Measurements from ENCODE around the gene BMF. TPM values are rescaled to one million over a fixed set of nuclear protein-coding genes. Genes with fewer than 3 reads are reported as not detected.
A peak's percentile ranks its signal among the peaks of the same experiment; 100 is the strongest.

The BMF gene
- total RNA-seq, 4 donors from 2014 or later = 13.3 to 35.4 (median 25.1) TPM

DNA sequence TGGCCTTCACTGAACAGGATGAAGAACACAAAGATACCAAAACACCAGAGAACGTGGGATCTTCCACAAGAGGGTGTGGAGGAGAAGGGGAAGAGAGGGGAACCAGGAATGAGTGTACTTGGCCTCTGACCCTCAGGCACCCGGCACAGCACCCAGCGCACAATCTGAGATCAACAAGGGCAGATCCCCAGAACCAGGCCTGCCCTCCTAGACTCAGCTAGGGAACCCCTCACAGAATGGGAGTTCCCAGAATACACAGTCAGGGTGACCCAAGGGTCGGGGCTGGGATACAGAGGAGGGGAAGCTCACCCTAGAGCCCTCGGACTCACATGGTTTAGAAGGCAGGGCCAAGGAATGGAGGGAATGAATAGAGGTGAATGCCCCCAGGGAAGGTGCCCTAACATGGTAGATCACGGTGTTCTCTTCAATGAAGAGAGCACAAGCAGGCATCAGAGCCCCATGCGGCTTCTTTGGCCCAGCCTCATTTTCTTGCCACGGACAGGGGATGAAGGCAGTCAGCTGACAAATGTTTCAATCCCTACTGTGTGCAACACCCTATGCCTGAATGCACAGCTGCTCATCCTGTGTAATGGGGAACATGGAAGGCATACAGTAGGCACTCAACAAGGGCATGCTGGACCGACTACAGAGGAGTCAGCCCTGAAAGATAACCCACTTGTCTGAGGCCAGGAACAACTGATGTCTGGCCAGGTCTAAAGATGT lies 13.1 kb downstream of the BMF start:
- Histone ChIP-seq H3K36me3 (no peaks in the 10 kb centered on the region), H3K27ac (peak overlapping the region; percentile 4 to 94 (median 89)), H3K27me3 (no peaks in the 10 kb centered on the region), H3K4me1 (peaks cover 64 to 96% (median 72%) of the 10 kb centered on the region in 4 donors), H3K4me3 (no peak overlapping the region), H3K9me3 (no peaks in the 10 kb centered on the region)
- no peak for DNase-seq
- WGBS, 2 donors (ENCODE audit: low coverage in 1 of 2) = 80 to 94% methylated on average over 4 to 8 of the region's 9 CpGs
- no peak for TF ChIP-seq POLR2AphosphoS5 (IDR thresholded peaks at IDR 0.05)
- no peak for TF ChIP-seq POLR2A (IDR thresholded peaks at IDR 0.05)
- TF ChIP-seq EP300 (IDR thresholded peaks at IDR 0.05; ENCODE audit: low read depth) = no peak
- TF ChIP-seq, protein P1, sequence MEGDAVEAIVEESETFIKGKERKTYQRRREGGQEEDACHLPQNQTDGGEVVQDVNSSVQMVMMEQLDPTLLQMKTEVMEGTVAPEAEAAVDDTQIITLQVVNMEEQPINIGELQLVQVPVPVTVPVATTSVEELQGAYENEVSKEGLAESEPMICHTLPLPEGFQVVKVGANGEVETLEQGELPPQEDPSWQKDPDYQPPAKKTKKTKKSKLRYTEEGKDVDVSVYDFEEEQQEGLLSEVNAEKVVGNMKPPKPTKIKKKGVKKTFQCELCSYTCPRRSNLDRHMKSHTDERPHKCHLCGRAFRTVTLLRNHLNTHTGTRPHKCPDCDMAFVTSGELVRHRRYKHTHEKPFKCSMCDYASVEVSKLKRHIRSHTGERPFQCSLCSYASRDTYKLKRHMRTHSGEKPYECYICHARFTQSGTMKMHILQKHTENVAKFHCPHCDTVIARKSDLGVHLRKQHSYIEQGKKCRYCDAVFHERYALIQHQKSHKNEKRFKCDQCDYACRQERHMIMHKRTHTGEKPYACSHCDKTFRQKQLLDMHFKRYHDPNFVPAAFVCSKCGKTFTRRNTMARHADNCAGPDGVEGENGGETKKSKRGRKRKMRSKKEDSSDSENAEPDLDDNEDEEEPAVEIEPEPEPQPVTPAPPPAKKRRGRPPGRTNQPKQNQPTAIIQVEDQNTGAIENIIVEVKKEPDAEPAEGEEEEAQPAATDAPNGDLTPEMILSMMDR (IDR thresholded peaks at IDR 0.05) = no peak
- intact Hi-C loops (cut with DNase I; ENCODE audit: low total_unique reads) (no loop called here), in situ Hi-C loops (cut with MboI; ENCODE audit: low pct_ligation_motif_present in 1 of 4, low pct_unique_long_range_greater_than_20kb in 1 of 4, low sequenced_read_pairs in 3 of 4) (no loop called here)

DNA sequence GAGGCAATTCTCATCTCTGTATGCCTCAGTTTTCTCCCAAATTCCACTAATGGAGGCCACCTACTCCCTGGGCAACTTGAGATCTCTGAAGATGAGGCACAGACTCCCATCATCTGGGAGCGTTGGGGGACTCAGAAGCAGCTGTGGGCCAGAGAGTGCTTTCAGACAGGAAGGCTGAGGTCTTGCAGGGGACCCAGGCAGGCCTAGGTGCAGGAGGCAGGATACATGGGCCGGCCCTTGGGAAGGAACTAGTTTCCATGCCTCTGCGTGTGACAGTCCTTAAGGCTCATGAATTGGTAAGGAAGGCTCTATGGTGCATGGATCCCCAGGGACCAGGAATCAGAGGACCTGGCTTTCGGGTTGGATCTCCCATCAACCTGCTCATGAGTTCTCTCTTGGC lies 14.5 kb downstream of the BMF start:
- H3K27me3 ChIP-seq = no peaks in the 10 kb centered on the region
- DNase-seq = no peak
- WGBS, 2 donors (ENCODE audit: low coverage in 1 of 2) = 88% methylated on average over 4 of the region's 4 CpGs; no CpG with 5 or more reads in 1 of the 2 donors
- no peak overlapping the region for H3K4me3 ChIP-seq
- in situ Hi-C loops (cut with MboI; ENCODE audit: low pct_ligation_motif_present in 1 of 4, low pct_unique_long_range_greater_than_20kb in 1 of 4, low sequenced_read_pairs in 3 of 4) = no loop called here
- no peaks in the 10 kb centered on the region for H3K9me3 ChIP-seq
- TF ChIP-seq POLR2A (IDR thresholded peaks at IDR 0.05) = no peak
- intact Hi-C loops (cut with DNase I; ENCODE audit: low total_unique reads) = no loop called here
- no peaks in the 10 kb centered on the region for H3K36me3 ChIP-seq
- H3K4me1 ChIP-seq = peaks cover 53 to 90% (median 62%) of the 10 kb centered on the region in 4 donors
- peak overlapping the region; percentile 73 to 94 (median 84) for H3K27ac ChIP-seq

DNA sequence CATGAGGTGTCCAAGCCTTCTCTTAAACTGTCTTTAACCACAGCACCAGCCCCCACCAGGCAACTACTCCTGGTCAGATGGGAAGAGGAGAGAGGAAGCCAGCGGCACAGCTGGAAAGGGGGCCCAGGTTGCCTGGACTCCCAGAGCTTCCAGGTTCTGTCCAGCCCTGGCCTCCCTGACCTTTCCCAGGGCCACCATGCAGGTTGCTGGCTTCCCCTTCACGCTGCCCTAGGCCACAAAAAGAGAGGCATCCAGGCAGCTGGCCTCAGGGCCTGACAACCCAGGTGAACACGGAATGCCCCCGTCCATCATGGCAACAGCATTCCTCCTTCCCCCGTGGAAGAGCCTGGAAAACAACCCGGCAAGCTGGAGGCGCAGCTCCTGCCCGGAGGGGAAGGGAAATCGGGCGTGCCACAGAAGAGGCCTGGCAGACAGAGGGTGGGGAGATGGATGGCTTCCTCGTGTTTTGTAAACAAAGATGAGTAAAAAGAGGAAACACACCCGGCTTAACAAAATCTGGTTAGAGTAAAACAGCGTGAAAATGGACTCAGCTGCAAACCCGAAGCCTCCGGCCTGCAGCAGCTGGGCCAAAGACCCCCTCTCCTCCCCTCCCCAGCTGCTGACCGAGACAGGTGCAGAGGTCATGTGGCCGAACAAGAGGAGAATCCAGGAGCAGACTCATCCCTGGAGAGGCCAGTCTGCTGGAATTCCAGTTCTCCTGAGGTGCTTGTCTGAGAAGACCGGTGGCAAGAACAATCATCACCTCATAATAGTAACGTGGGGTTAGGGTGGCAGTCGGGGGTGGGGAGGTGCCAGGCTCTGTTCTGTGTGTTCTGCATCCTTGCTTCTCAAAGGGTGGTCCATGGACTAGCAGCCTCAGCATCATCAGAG lies 15.5 kb downstream of the BMF start:
- no peak overlapping the region for H3K4me3 ChIP-seq
- in situ Hi-C loops (cut with MboI; ENCODE audit: low pct_ligation_motif_present in 1 of 4, low pct_unique_long_range_greater_than_20kb in 1 of 4, low sequenced_read_pairs in 3 of 4) (no loop called here), intact Hi-C loops (cut with DNase I; ENCODE audit: low total_unique reads) (no loop called here)
- no peaks in the 10 kb centered on the region for H3K27me3 ChIP-seq
- TF ChIP-seq POLR2A (IDR thresholded peaks at IDR 0.05) (no peak), EP300 (IDR thresholded peaks at IDR 0.05; ENCODE audit: low read depth) (no peak), POLR2AphosphoS5 (IDR thresholded peaks at IDR 0.05) (no peak)
- TF ChIP-seq, protein P1 (IDR thresholded peaks at IDR 0.05) = no peak
- no peaks in the 10 kb centered on the region for H3K36me3 ChIP-seq
- no peak for DNase-seq
- peak overlapping the region; percentile 73 to 94 (median 84) for H3K27ac ChIP-seq
- 25 to 47% methylated on average over 5 to 20 of the region's 20 CpGs for WGBS, 2 donors (ENCODE audit: low coverage in 1 of 2)
- H3K9me3 ChIP-seq = no peaks in the 10 kb centered on the region
- H3K4me1 ChIP-seq = peaks cover 44 to 90% (median 62%) of the 10 kb centered on the region in 4 donors

DNA sequence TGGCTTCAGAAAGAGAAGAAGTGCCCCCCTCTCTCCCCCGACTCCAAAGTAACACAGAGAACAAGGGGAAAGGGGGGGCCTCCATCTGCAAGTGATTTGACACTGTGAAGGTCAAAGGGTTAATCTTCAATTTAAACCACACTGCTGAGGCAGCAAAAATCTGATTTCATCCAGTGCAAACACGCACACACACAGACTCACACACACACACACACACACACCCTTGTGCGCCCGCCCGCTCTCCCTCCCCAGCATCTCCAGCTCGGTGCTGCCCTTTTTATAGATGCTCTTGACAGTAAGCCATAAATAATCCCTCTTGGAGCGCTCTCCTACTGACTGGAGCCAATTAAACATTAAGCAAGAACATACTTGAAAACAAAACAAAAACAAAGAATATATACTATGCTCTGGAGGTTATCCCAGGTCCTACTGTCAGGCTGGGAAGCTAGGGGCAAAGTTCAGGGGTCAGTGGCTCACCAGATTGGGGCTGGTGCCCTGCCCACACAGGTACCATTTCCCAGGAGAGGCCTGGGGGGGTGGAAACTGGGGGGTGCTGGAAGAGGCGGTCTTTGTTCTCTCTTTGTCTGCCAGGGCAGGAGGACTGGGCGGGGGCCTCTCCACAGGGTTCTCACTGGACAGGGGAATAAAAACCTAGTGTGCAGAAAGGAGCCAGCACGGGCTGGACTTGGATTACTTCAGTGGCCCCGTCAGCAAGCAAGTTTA lies 16.3 kb downstream of the BMF start:
- Histone ChIP-seq H3K9me3 (no peaks in the 10 kb centered on the region), H3K27me3 (no peaks in the 10 kb centered on the region), H3K27ac (peak overlapping the region; percentile 73 to 94 (median 84)), H3K4me1 (peaks cover 36 to 89% (median 54%) of the 10 kb centered on the region in 4 donors), H3K36me3 (no peaks in the 10 kb centered on the region), H3K4me3 (no peak overlapping the region)
- intact Hi-C loops (cut with DNase I; ENCODE audit: low total_unique reads) (no loop called here), in situ Hi-C loops (cut with MboI; ENCODE audit: low pct_ligation_motif_present in 1 of 4, low pct_unique_long_range_greater_than_20kb in 1 of 4, low sequenced_read_pairs in 3 of 4) (no loop called here)
- DNase-seq = peak; percentile 74
- 31 to 39% methylated on average over 3 to 11 of the region's 11 CpGs for WGBS, 2 donors (ENCODE audit: low coverage in 1 of 2)
- TF ChIP-seq EP300 (IDR thresholded peaks at IDR 0.05; ENCODE audit: low read depth) (no peak), POLR2AphosphoS5 (IDR thresholded peaks at IDR 0.05) (peak; percentile 44 to 75 (median 68)), POLR2A (IDR thresholded peaks at IDR 0.05) (peak; percentile 1)

Measured in transverse colon (tissue), 4 donors.